Endothelial cell of umbilical vein (primary cell): ENCODE results near the gene MYADML2. TPM values are rescaled to one million over a fixed set of nuclear protein-coding genes. Genes with fewer than 3 reads are reported as not detected.

ENCODE experiments used
- BruUV-seq: library from RNA; stranded (reverse); fragments of 400-500 nt; replicated peaks from 2 replicates; lab custom pipeline; 2021; lab: Mats Ljungman, UMichigan
- CTCF ChIA-PET: fragments of 300-600, 350-600 bp; sonication (Branson Sonifier 250); formaldehyde crosslinking; loops from one replicate; lab custom pipeline; 2021; ENCODE audit warnings: antibody characterized with exemption, inconsistent platforms; lab: Charles Lee
- POLR2A ChIA-PET: fragments of 300-600, 350-600 bp; sonication (Branson Sonifier 250); formaldehyde crosslinking; loops from one replicate; lab custom pipeline; 2021; ENCODE audit warnings: antibody characterized with exemption, inconsistent platforms; lab: Charles Lee
- DNase-seq: peaks from one replicate; pipeline ENCODE4 v3.0.0-alpha.2; 2011; ENCODE audit warnings: low read depth, low spot score
- FAIRE-seq: peaks from 2 replicates; lab custom pipeline; 2011; peaks lifted over from hg19 to GRCh38; lab: Jason Lieb, UNC
- H2AFZ ChIP-seq: 2 replicates; pipeline ENCODE4 v1.6.0; 2012; ENCODE audit warnings: low read depth, low read length, control low read depth, inconsistent platforms
- H3K27ac ChIP-seq: 2 replicates; pipeline ENCODE4 v1.5.1; 2011; ENCODE audit warnings: low read depth, mild to moderate bottlenecking, control low read depth, low read length, moderate library complexity; ENCODE audit not compliant: insufficient read depth
- H3K27me3 ChIP-seq, 2 experiments: 2 replicates each; pipeline versions ENCODE4 v1.6.0 to v1.6.1; 2011; ENCODE audit warnings: low read length in 2 of 2, mixed read lengths in 1 of 2; ENCODE audit not compliant: control insufficient read depth in 2 of 2, insufficient read depth in 2 of 2
- H3K36me3 ChIP-seq, 2 experiments: 2 replicates in 1 of 2; 3 replicates in 1 of 2; pipeline ENCODE4 v1.5.1; 2011; ENCODE audit warnings: low read length in 2 of 2, mild to moderate bottlenecking in 1 of 2, moderate library complexity in 1 of 2; ENCODE audit not compliant: control insufficient read depth in 2 of 2, insufficient read depth in 2 of 2; ENCODE audit errors: extremely low read depth in 1 of 2
- H3K4me1 ChIP-seq: 3 replicates; pipeline ENCODE4 v1.5.1; 2011; ENCODE audit warnings: mild to moderate bottlenecking, low read length; ENCODE audit not compliant: control insufficient read depth, insufficient read depth; ENCODE audit errors: extremely low read depth
- H3K4me2 ChIP-seq: 2 replicates; pipeline ENCODE4 v1.6.1; 2011; ENCODE audit warnings: low read length, control low read depth, mixed read lengths; ENCODE audit not compliant: insufficient read depth
- H3K4me3 ChIP-seq, 3 experiments: fragments of 200-600 bp in 1 of 3; sonication (generic), shearing (Covaris generic) in 1 of 3; replicated peaks in 1 of 3; 2 replicates each; pipeline ENCODE4 v1.5.1; 2011 to 2016; ENCODE audit warnings: control low read depth in 3 of 3, low read length in 3 of 3, mild to moderate bottlenecking in 2 of 3, inconsistent platforms in 1 of 3, low read depth in 1 of 3, moderate library complexity in 1 of 3; ENCODE audit not compliant: insufficient read depth in 1 of 3
- H3K79me2 ChIP-seq: 2 replicates; pipeline ENCODE4 v1.6.0; 2012; ENCODE audit warnings: low read length, inconsistent platforms; ENCODE audit not compliant: control insufficient read depth, insufficient read depth
- H3K9ac ChIP-seq: replicated peaks from 2 replicates; pipeline ENCODE3; 2011; ENCODE audit warnings: low read length, control low read depth; ENCODE audit not compliant: insufficient read depth; ENCODE audit errors: extremely low read depth
- H3K9me1 ChIP-seq: replicated peaks from 3 replicates; pipeline ENCODE4 v1.6.0; 2011; ENCODE audit warnings: mild to moderate bottlenecking, low read length; ENCODE audit not compliant: control insufficient read depth, insufficient read depth; ENCODE audit errors: extremely low read depth
- H3K9me3 ChIP-seq: replicated peaks from 2 replicates; pipeline ENCODE4 v1.5.1; 2012; ENCODE audit warnings: low read length, inconsistent platforms; ENCODE audit not compliant: control insufficient read depth, insufficient read depth
- H4K20me1 ChIP-seq: replicated peaks from 2 replicates; pipeline ENCODE3; 2011; ENCODE audit warnings: mild to moderate bottlenecking, low read length; ENCODE audit not compliant: control insufficient read depth, insufficient read depth; ENCODE audit errors: extremely low read depth
- EZH2 ChIP-seq: IDR thresholded peaks from 2 replicates; pipeline ENCODE4 v1.6.1; 2012; ENCODE audit warnings: borderline replicate concordance, low read depth, mild to moderate bottlenecking, moderate library complexity, low read length, inconsistent platforms; ENCODE audit not compliant: severe bottlenecking
- FOS ChIP-seq: IDR thresholded peaks from 2 replicates; pipeline ENCODE4 v1.6.1; 2011; ENCODE audit warnings: mild to moderate bottlenecking, low read length, moderate library complexity, borderline replicate concordance; ENCODE audit not compliant: insufficient read depth
- GATA2 ChIP-seq: IDR thresholded peaks from 2 replicates; pipeline ENCODE4 v1.7.0; 2011; ENCODE audit warnings: low read depth, mild to moderate bottlenecking, moderate library complexity, mixed read lengths, low read length; ENCODE audit not compliant: insufficient read length, insufficient read depth
- JUN ChIP-seq: IDR thresholded peaks from 2 replicates; pipeline ENCODE4 v1.6.1; 2011; ENCODE audit warnings: borderline replicate concordance, low read depth; ENCODE audit not compliant: insufficient read length, insufficient read depth
- MYC ChIP-seq: IDR thresholded peaks from one replicate; pipeline ENCODE4 v1.6.1; 2011; ENCODE audit warnings: mild to moderate bottlenecking, low read depth, low read length
- POLR2A ChIP-seq: IDR thresholded peaks from 2 replicates; pipeline ENCODE4 v1.6.1; 2012; ENCODE audit warnings: low read depth, mild to moderate bottlenecking, control low read depth, low read length
- POLR2AphosphoS5 ChIP-seq: IDR thresholded peaks from 2 replicates; pipeline ENCODE4 v1.6.1; 2012; ENCODE audit warnings: low read depth, mild to moderate bottlenecking, control low read depth, low read length, moderate library complexity; ENCODE audit not compliant: insufficient read depth
- dilution Hi-C: fragments of 300-500 bp; cut with MboI; formaldehyde crosslinking; loops from one replicate; pipeline ENCODE4 v1.15.0; 2019; ENCODE audit warnings: low sequenced_read_pairs; ENCODE audit not compliant: extremely low pct_ligation_motif_present
- intact Hi-C: fragments of 100-400 bp; cut with micrococcal nuclease; formaldehyde crosslinking; loops from one replicate; pipeline ENCODE4 v1.10.0; 2022
- polyA plus RNA-seq, 4 experiments: library from polyadenylated mRNA; depleted of rRNA in 3 of 4; stranded (reverse) in 3 of 4; unstranded in 1 of 4; fragments of >200 nt; gene quantifications; 2 replicates each; pipeline versions ENCODE4 v1.2.1 to v1.2.3, GENCODE V29; 2011 to 2012; ENCODE audit warnings: missing spikeins in 1 of 4
- total RNA-seq: library from RNA; stranded (reverse); gene quantifications from 2 replicates; pipeline ENCODE4 v1.2.3, GENCODE V29; 2021
- TF ChIP-seq, protein P1 (sequence below), 2 donors: IDR thresholded peaks; 1 replicate in 1 of 2; 2 replicates in 1 of 2; pipeline ENCODE4 v1.5.1; 2011; ENCODE audit warnings: low read length in 2 of 2, mild to moderate bottlenecking in 2 of 2, moderate library complexity in 2 of 2, control low read depth in 1 of 2, inconsistent platforms in 1 of 2, low read depth in 1 of 2; ENCODE audit not compliant: insufficient read depth in 1 of 2; ENCODE audit errors: extremely low read depth in 1 of 2
- TF ChIP-seq, protein P2 (sequence below): IDR thresholded peaks from 2 replicates; pipeline ENCODE4 v1.6.1; 2011; ENCODE audit not compliant: insufficient read depth, insufficient read length

The MYADML2 gene
- total and polyA plus RNA-seq, 2 donors (not counting 3 experiments of a cell fraction or from before 2014, with no cell fraction given) = not detected

DNA sequence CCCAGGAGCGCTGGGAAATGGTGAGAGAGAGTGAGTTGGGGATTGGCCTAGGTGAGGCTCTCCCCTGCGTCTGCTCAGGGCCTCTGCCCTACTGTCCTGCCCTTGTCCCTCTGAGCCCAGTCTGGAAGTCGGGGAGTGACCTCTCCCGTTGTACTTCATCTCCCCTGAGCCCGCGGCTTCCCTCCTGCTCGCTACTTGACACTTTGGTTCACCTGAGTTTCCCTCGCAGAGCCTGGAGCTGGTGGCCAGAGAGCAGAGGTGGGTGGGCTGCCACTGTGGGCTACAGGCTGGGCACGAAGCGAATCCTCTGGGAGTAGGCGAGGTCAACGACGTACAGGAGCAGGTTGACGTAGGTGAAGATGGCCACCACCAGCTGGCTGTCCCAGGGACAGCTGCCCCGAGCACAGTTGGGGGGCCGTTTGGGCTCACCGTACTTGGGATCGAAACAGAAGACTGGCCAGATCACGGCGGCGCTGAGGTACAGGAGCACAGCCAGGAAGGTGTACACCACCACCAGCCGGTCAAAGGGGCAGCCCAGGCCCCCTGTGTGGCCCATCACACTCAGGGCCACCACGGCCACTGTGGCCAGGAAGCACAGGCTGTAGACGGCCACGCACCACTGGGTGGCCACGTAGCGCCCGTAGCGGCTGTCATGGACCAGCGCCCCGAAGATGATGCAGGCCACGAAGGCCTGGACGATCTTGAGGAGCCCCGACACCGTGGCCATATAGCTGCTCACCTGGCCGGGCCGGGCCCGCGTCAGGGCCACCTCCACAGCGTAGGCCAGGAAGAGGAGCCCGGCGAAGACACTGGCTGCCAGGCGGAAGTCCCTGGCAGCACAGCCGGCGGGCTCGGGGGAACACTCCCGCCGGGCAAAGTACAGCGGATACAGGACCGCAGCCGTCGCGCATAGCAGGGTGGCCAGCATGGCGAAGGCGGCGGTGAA lies 6.2 kb downstream of the MYADML2 start:
- H3K27me3 ChIP-seq = peaks cover 0 to 7% of the 10 kb centered on the region in 2 experiments
- no peak overlapping the region for H2AFZ ChIP-seq
- ChIA-PET CTCF (interaction anchor here (1.4 to 1.6 kb wide), 2 partner anchors 12 to 19 kb away, joined by 3 to 4 read pairs; no protein-coding TSS in a partner anchor), POLR2A (no interaction called here)
- dilution Hi-C loops (no loop called here), intact Hi-C loops (no loop called here)
- H3K4me3 ChIP-seq = no peak overlapping the region
- no TSS peak for BruUV-seq
- H4K20me1 ChIP-seq = no peaks in the 10 kb centered on the region
- peaks cover 7% of the 10 kb centered on the region for H3K79me2 ChIP-seq
- H3K9me3 ChIP-seq = no peaks in the 10 kb centered on the region
- no peaks in the 10 kb centered on the region for H3K36me3 ChIP-seq
- no peak overlapping the region for H3K27ac ChIP-seq
- no peak overlapping the region for H3K4me2 ChIP-seq
- no peaks in the 10 kb centered on the region for H3K9me1 ChIP-seq
- DNase-seq (no peak), FAIRE-seq (no peak)
- H3K9ac ChIP-seq = no peak overlapping the region
- H3K4me1 ChIP-seq = peaks cover 6% of the 10 kb centered on the region
- TF ChIP-seq, protein P1, sequence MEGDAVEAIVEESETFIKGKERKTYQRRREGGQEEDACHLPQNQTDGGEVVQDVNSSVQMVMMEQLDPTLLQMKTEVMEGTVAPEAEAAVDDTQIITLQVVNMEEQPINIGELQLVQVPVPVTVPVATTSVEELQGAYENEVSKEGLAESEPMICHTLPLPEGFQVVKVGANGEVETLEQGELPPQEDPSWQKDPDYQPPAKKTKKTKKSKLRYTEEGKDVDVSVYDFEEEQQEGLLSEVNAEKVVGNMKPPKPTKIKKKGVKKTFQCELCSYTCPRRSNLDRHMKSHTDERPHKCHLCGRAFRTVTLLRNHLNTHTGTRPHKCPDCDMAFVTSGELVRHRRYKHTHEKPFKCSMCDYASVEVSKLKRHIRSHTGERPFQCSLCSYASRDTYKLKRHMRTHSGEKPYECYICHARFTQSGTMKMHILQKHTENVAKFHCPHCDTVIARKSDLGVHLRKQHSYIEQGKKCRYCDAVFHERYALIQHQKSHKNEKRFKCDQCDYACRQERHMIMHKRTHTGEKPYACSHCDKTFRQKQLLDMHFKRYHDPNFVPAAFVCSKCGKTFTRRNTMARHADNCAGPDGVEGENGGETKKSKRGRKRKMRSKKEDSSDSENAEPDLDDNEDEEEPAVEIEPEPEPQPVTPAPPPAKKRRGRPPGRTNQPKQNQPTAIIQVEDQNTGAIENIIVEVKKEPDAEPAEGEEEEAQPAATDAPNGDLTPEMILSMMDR (IDR thresholded peaks at IDR 0.05; ENCODE audit: extremely low read depth in 1 of 2, insufficient read depth in 1 of 2, low read depth in 1 of 2, low read length in 2 of 2) = no peak
- TF ChIP-seq EZH2 (no peak), POLR2AphosphoS5 (no peak), MYC (no peak), JUN (no peak), POLR2A (no peak), FOS (no peak), GATA2 (no peak)
- TF ChIP-seq, protein P2, sequence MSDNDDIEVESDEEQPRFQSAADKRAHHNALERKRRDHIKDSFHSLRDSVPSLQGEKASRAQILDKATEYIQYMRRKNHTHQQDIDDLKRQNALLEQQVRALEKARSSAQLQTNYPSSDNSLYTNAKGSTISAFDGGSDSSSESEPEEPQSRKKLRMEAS = no peak
